Fibroblast of lung (primary cell): Measurements from ENCODE around the gene C16orf96. TPM values are rescaled to one million over a fixed set of nuclear protein-coding genes. Genes with fewer than 3 reads are reported as not detected.
A peak's percentile ranks its signal among the peaks of the same experiment; 100 is the strongest.
"Not testable (repeated sequence)": the region's sequence is repeated elsewhere in the genome, so short reads cannot be mapped to it uniquely, and the experiment has no call there.

Experiments used
- DNase-seq, 2 donors: peaks; one replicate each; pipeline versions ENCODE4 v3.0.0 to v3.0.0-alpha.2; 2010; ENCODE audit warnings: low read depth in 2 of 2
- H2AFZ ChIP-seq: 2 replicates; pipeline ENCODE4 v1.5.1; 2012; ENCODE audit warnings: low read length, control low read depth, inconsistent platforms
- H3K27ac ChIP-seq: 2 replicates; pipeline ENCODE4 v1.5.1; 2011; ENCODE audit warnings: low read length, control low read depth; ENCODE audit not compliant: insufficient read depth
- H3K27me3 ChIP-seq: 2 replicates; pipeline ENCODE4 v1.5.1; 2011; ENCODE audit warnings: mild to moderate bottlenecking, low read length; ENCODE audit not compliant: control insufficient read depth, insufficient read depth
- H3K36me3 ChIP-seq: 2 replicates; pipeline ENCODE4 v1.5.1; 2011; ENCODE audit warnings: low read length; ENCODE audit not compliant: control insufficient read depth, insufficient read depth
- H3K4me1 ChIP-seq: 2 replicates; pipeline ENCODE4 v1.5.1; 2011; ENCODE audit warnings: low read length; ENCODE audit not compliant: control insufficient read depth, insufficient read depth; ENCODE audit errors: extremely low read depth
- H3K4me2 ChIP-seq: 2 replicates; pipeline ENCODE4 v1.5.1; 2011; ENCODE audit warnings: low read length, control low read depth; ENCODE audit not compliant: insufficient read depth; ENCODE audit errors: extremely low read depth
- H3K4me3 ChIP-seq, 4 experiments: fragments of 200-600 bp in 1 of 4; sonication (generic) in 1 of 4; replicated peaks in 1 of 4; 2 replicates each; pipeline ENCODE4 v1.5.1; 2011 to 2016; ENCODE audit warnings: low read length in 4 of 4, low read depth in 3 of 4, mild to moderate bottlenecking in 3 of 4, control low read depth in 2 of 4, inconsistent platforms in 1 of 4, mixed read lengths in 1 of 4; ENCODE audit not compliant: insufficient read depth in 1 of 4; ENCODE audit errors: control extremely low read depth in 1 of 4
- H3K79me2 ChIP-seq: 2 replicates; pipeline ENCODE4 v1.5.1; 2012; ENCODE audit warnings: mild to moderate bottlenecking, low read length, inconsistent platforms; ENCODE audit not compliant: control insufficient read depth, insufficient read depth
- H3K9ac ChIP-seq: 2 replicates; pipeline ENCODE4 v1.5.1; 2011; ENCODE audit warnings: mild to moderate bottlenecking, low read length, control low read depth; ENCODE audit not compliant: insufficient read depth
- H3K9me3 ChIP-seq: 2 replicates; pipeline ENCODE4 v1.5.1; 2012; ENCODE audit warnings: low read depth, low read length; ENCODE audit not compliant: control insufficient read depth, insufficient read depth
- H4K20me1 ChIP-seq: 2 replicates; pipeline ENCODE4 v1.5.1; 2011; ENCODE audit warnings: low read length; ENCODE audit not compliant: control insufficient read depth, insufficient read depth; ENCODE audit errors: extremely low read depth
- EZH2 ChIP-seq: IDR thresholded peaks from 2 replicates; pipeline ENCODE4 v1.5.1; 2012; ENCODE audit warnings: low read length, control low read depth, mild to moderate bottlenecking; ENCODE audit errors: missing control alignments
- polyA plus RNA-seq, 2 donors: library from polyadenylated mRNA; depleted of rRNA in 1 of 2; stranded (reverse) in 1 of 2; unstranded in 1 of 2; fragments of >200 nt; gene quantifications; 2 replicates each; pipeline ENCODE4 v1.2.1, GENCODE V29; 2011 to 2012; ENCODE audit warnings: missing spikeins in 1 of 2
- total RNA-seq: library from RNA; depleted of rRNA; stranded (reverse); fragments of >200 nt; gene quantifications from 2 replicates; pipeline ENCODE4 v1.2.1, GENCODE V29; 2014
- TF ChIP-seq, protein P1 (sequence below), 2 donors: IDR thresholded peaks in 1 of 2; conservative IDR thresholded peaks in 1 of 2; 1 replicate in 1 of 2; 2 replicates in 1 of 2; pipeline ENCODE4 v1.5.1; 2011 to 2012; ENCODE audit warnings: low read length in 2 of 2, control low read depth in 1 of 2, inconsistent platforms in 1 of 2, low read depth in 1 of 2, mild to moderate bottlenecking in 1 of 2

The C16orf96 gene
- total and polyA plus RNA-seq, 2 donors (not counting 1 experiment from before 2014, with no cell fraction given), result under 0.01 TPM; not detected in 1

- Histone ChIP-seq H3K4me2 (no peak overlapping the region), H3K27ac (no peak overlapping the region), H2AFZ (no peak overlapping the region), H3K4me3 (no peak overlapping the region), H3K36me3 (no peaks in the 10 kb centered on the region), H3K27me3 (no peaks in the 10 kb centered on the region), H3K9ac (no peak overlapping the region), H3K9me3 (no peaks in the 10 kb centered on the region), H3K4me1 (no peaks in the 10 kb centered on the region), H4K20me1 (no peaks in the 10 kb centered on the region), H3K79me2 (no peaks in the 10 kb centered on the region)
- TF ChIP-seq, protein P1, sequence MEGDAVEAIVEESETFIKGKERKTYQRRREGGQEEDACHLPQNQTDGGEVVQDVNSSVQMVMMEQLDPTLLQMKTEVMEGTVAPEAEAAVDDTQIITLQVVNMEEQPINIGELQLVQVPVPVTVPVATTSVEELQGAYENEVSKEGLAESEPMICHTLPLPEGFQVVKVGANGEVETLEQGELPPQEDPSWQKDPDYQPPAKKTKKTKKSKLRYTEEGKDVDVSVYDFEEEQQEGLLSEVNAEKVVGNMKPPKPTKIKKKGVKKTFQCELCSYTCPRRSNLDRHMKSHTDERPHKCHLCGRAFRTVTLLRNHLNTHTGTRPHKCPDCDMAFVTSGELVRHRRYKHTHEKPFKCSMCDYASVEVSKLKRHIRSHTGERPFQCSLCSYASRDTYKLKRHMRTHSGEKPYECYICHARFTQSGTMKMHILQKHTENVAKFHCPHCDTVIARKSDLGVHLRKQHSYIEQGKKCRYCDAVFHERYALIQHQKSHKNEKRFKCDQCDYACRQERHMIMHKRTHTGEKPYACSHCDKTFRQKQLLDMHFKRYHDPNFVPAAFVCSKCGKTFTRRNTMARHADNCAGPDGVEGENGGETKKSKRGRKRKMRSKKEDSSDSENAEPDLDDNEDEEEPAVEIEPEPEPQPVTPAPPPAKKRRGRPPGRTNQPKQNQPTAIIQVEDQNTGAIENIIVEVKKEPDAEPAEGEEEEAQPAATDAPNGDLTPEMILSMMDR (conservative IDR thresholded peaks at IDR 0.05 in 1 of 2, IDR thresholded peaks at IDR 0.05 in 1 of 2; ENCODE audit: low read depth in 1 of 2, low read length in 2 of 2), result no peak
- TF ChIP-seq EZH2, result no peak
- no peak for DNase-seq
These were observed 13.9 kb downstream of the C16orf96 start for GRCh38 chr16:4570086-4570485.

DNA sequence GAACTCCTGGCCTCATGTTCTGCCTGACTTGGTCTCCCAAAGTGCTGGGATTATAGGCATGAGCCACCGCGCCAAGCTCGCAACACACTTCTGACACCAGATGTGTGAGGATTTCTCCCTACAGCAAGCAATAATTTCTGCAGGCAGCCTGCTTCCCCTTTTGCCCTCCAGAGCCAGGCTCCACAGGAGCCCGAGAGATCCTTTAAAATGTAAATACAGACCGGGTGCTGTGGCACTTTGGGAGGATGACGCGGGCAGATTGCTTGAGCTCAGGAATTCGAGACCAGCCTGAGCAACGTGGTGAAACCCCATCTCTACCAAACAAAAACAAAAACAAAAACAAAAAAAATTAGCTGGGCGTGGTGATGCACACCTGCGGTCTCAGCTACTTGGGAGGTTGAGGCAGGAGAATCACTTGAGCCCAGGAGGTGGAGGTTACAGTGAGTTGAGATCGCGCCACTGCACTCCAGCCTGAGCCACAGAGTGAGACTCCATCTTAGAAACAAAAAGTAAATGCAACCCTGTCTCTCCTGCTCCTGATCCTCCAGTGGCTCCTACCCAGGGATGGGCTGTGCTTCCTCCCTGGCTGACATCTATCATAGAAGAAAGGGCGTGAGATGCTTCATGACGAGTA lies 14.7 kb downstream of the C16orf96 start:
- TF ChIP-seq EZH2, result no peak
- TF ChIP-seq, protein P1 (conservative IDR thresholded peaks at IDR 0.05 in 1 of 2, IDR thresholded peaks at IDR 0.05 in 1 of 2; ENCODE audit: low read depth in 1 of 2, low read length in 2 of 2), result no peak
- Histone ChIP-seq H3K79me2 (no peaks in the 10 kb centered on the region), H2AFZ (no peak overlapping the region), H3K27ac (no peak overlapping the region), H3K36me3 (no peaks in the 10 kb centered on the region), H3K9ac (no peak overlapping the region), H3K4me3 (no peak overlapping the region), H3K9me3 (no peaks in the 10 kb centered on the region), H3K4me2 (no peak overlapping the region), H3K27me3 (no peaks in the 10 kb centered on the region), H4K20me1 (no peaks in the 10 kb centered on the region), H3K4me1 (no peaks in the 10 kb centered on the region)
- DNase-seq, result no peak

DNA sequence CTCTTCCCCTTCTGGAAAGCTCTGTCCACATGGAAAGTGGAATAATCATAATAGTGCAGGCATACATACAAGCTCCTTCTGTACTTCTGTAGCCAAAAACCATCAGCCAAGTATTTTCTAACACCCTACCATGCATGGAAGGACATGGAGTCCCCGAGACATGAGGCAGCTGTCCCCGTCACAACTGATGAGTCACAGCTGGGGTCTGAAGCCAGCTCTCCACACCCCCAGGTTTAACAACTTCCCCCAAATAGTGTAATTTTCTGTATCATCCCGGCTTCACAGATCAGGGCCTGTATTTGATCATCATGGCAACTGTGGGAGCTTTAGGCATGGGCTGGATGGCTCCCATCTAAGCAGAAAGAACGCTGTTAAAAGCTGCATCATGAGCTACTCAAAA lies 16.6 kb downstream of the C16orf96 start:
- TF ChIP-seq, protein P1 (conservative IDR thresholded peaks at IDR 0.05 in 1 of 2, IDR thresholded peaks at IDR 0.05 in 1 of 2; ENCODE audit: low read depth in 1 of 2, low read length in 2 of 2), result no peak
- no peak for TF ChIP-seq EZH2
- Histone ChIP-seq H3K4me3 (no peak overlapping the region), H3K9me3 (no peaks in the 10 kb centered on the region), H3K36me3 (no peaks in the 10 kb centered on the region), H3K79me2 (no peaks in the 10 kb centered on the region), H3K27ac (no peak overlapping the region), H3K4me2 (no peak overlapping the region), H3K27me3 (no peaks in the 10 kb centered on the region), H3K9ac (no peak overlapping the region), H3K4me1 (no peaks in the 10 kb centered on the region), H4K20me1 (no peaks in the 10 kb centered on the region), H2AFZ (no peak overlapping the region)
- DNase-seq, result peak in 1 of 2 donors; percentile 69

- H2AFZ ChIP-seq, H3K79me2 ChIP-seq, H3K9ac ChIP-seq, H3K4me2 ChIP-seq, DNase-seq, H3K9me3 ChIP-seq, H3K27ac ChIP-seq, H3K4me1 ChIP-seq, H4K20me1 ChIP-seq, H3K27me3 ChIP-seq, H3K4me3 ChIP-seq, H3K36me3 ChIP-seq: not testable (repeated sequence)
These were observed 17.8 kb downstream of the C16orf96 start for GRCh38 chr16:4573926-4574325.
